GM12878 (cell line): Measurements from ENCODE around the gene PLEKHA6. TPM values are rescaled to one million over a fixed set of nuclear protein-coding genes. Genes with fewer than 3 reads are reported as not detected.

ENCODE experiments used
- ATAC-seq: fragments of 200-7000 bp; cut with Tn5 transposase; 3 replicates; pipeline ENCODE4 v1.9.1; 2020; ENCODE audit warnings: mild to moderate bottlenecking, moderate library complexity
- BruUV-seq: library from RNA; stranded (reverse); fragments of 400-500 nt; replicated peaks from 2 replicates; lab custom pipeline; 2021; lab: Mats Ljungman, UMichigan
- CTCF ChIA-PET: fragments of 300-600 bp; sonication (Branson Sonifier 250); formaldehyde crosslinking; extraction: SDS; loops from one replicate; lab custom pipeline; 2021; ENCODE audit warnings: inconsistent platforms; lab: Yijun Ruan, JAX
- POLR2A ChIA-PET: fragments of 350-600 bp; formaldehyde crosslinking; extraction: SDS; loops from one replicate; lab custom pipeline; 2021; ENCODE audit warnings: inconsistent platforms; lab: Charles Lee
- RAD21 ChIA-PET: fragments of 300-600 bp; sonication (Branson Sonifier 250); formaldehyde crosslinking; loops from one replicate; lab custom pipeline; 2023; ENCODE audit warnings: antibody characterized with exemption; ENCODE audit not compliant: unreplicated experiment; lab: Charles Lee
- SMC1A ChIA-PET: fragments of 300-600 bp; sonication (Branson Sonifier 250); formaldehyde crosslinking; loops from one replicate; lab custom pipeline; 2023; ENCODE audit not compliant: unreplicated experiment, uncharacterized antibody; lab: Charles Lee
- DNase-seq: peaks from one replicate; pipeline ENCODE4 v3.0.0-alpha.2; 2011; ENCODE audit warnings: low read depth, low spot score
- FAIRE-seq: peaks from 3 replicates; lab custom pipeline; 2011; peaks lifted over from hg19 to GRCh38; lab: Jason Lieb, UNC
- H2AFZ ChIP-seq: 2 replicates; pipeline ENCODE4 v1.6.0; 2011; ENCODE audit warnings: low read depth, low read length, control low read depth; ENCODE audit not compliant: control insufficient read depth
- H3K27ac ChIP-seq: 2 replicates; pipeline ENCODE4 v1.5.1; 2011; ENCODE audit warnings: control low read depth; ENCODE audit not compliant: control insufficient read depth, insufficient read depth
- H3K27me3 ChIP-seq, 2 experiments: replicated peaks in 1 of 2; 2 replicates each; pipeline versions ENCODE4 v1.6.0 to v1.6.1; 2011; ENCODE audit warnings: low read length in 1 of 2; ENCODE audit not compliant: control insufficient read depth in 2 of 2, insufficient read depth in 2 of 2
- H3K36me3 ChIP-seq, 2 experiments: 2 replicates each; pipeline ENCODE4 v1.5.1; 2011; ENCODE audit warnings: low read length in 1 of 2; ENCODE audit not compliant: control insufficient read depth in 2 of 2, insufficient read depth in 2 of 2
- H3K4me1 ChIP-seq: 2 replicates; pipeline ENCODE4 v1.6.1; 2011; ENCODE audit warnings: mild to moderate bottlenecking, low read length, moderate library complexity, mixed read lengths; ENCODE audit not compliant: control insufficient read depth, insufficient read depth
- H3K4me2 ChIP-seq: 2 replicates; pipeline ENCODE4 v1.6.0; 2011; ENCODE audit warnings: control low read depth; ENCODE audit not compliant: control insufficient read depth, insufficient read depth
- H3K4me3 ChIP-seq: fragments of 200-600 bp; sonication (generic); 2 replicates; pipeline ENCODE4 v1.5.1; 2016
- H3K79me2 ChIP-seq: 2 replicates; pipeline ENCODE4 v1.6.0; 2011; ENCODE audit warnings: low read length; ENCODE audit not compliant: control insufficient read depth, insufficient read depth
- H3K9ac ChIP-seq: 2 replicates; pipeline ENCODE4 v1.8.0; 2011; ENCODE audit warnings: low read length, control low read depth, mixed read lengths; ENCODE audit not compliant: control insufficient read depth, insufficient read depth
- H3K9me3 ChIP-seq: replicated peaks from 3 replicates; pipeline ENCODE4 v1.5.1; 2011; ENCODE audit warnings: mild to moderate bottlenecking, low read length; ENCODE audit not compliant: control insufficient read depth, insufficient read depth
- H4K20me1 ChIP-seq: 2 replicates; pipeline ENCODE4 v1.6.0; 2011; ENCODE audit not compliant: control insufficient read depth, insufficient read depth
- ASH2L ChIP-seq: fragments of 300-600, 200-600 bp; sonication (generic); IDR thresholded peaks from 2 replicates; pipeline ENCODE4 v1.6.1; 2017; ENCODE audit warnings: low read depth, mild to moderate bottlenecking, borderline replicate concordance
- EP300 ChIP-seq, 2 experiments: fragments of 150-350 bp in 1 of 2; IDR thresholded peaks; 2 replicates each; pipeline ENCODE4 v1.6.1; 2011 to 2012; ENCODE audit warnings: low read depth in 2 of 2, low read length in 2 of 2, borderline replicate concordance in 1 of 2, improper control_type of control experiment in 1 of 2, inconsistent platforms in 1 of 2; ENCODE audit not compliant: control insufficient read depth in 1 of 2
- HDAC6 ChIP-seq: fragments of 200-600 bp; sonication (generic); IDR thresholded peaks from one replicate; pipeline ENCODE4 v1.8.0; 2017; ENCODE audit warnings: antibody characterized with exemption; ENCODE audit not compliant: unreplicated experiment
- MEF2B ChIP-seq: fragments of 450-650 bp; IDR thresholded peaks from 2 replicates; pipeline ENCODE4 v1.6.1; 2018; ENCODE audit warnings: mild to moderate bottlenecking, moderate library complexity; ENCODE audit not compliant: partially characterized antibody, poor library complexity, severe bottlenecking
- NFYB ChIP-seq: IDR thresholded peaks from 2 replicates; pipeline ENCODE4 v1.6.1; 2011; ENCODE audit warnings: low read depth, mild to moderate bottlenecking, low read length, improper control_type of control experiment, moderate library complexity; ENCODE audit not compliant: insufficient read depth
- POLR2A ChIP-seq: IDR thresholded peaks from 2 replicates; pipeline ENCODE4 v1.6.1; 2011; ENCODE audit warnings: low read depth, mild to moderate bottlenecking, low read length
- SIN3A ChIP-seq: IDR thresholded peaks from 2 replicates; pipeline ENCODE4 v1.6.1; 2012; ENCODE audit warnings: low read depth, low read length, improper control_type of control experiment
- TCF12 ChIP-seq: IDR thresholded peaks from 2 replicates; pipeline ENCODE4 v1.6.1; 2011; ENCODE audit warnings: low read depth, mild to moderate bottlenecking, low read length
- ZBED1 ChIP-seq: IDR thresholded peaks from 2 replicates; pipeline ENCODE4 v1.6.1; 2016; ENCODE audit warnings: borderline replicate concordance
- ZNF384 ChIP-seq: IDR thresholded peaks from 2 replicates; pipeline ENCODE4 v1.6.1; 2012; ENCODE audit warnings: low read depth, mild to moderate bottlenecking, low read length, improper control_type of control experiment, borderline replicate concordance
- WGBS: methylation state at CpG from one replicate; pipeline ENCODE4 v1.1.6; 2016; ENCODE audit warnings: low lambda C conversion rate; ENCODE audit not compliant: insufficient replicate concordance, insufficient coverage; ENCODE audit errors: missing lambda C conversion rate; 5-methylcytosine and 5-hydroxymethylcytosine counted together
- in situ Hi-C: fragments of 300-500 bp; cut with MboI; formaldehyde crosslinking; loops from 9 replicates; pipeline ENCODE4 v1.14.3; 2018; ENCODE audit warnings: mixed read lengths
- intact Hi-C: fragments of 100-400 bp; cut with micrococcal nuclease; formaldehyde crosslinking; loops from one replicate; pipeline ENCODE4 v1.14.2; 2022; ENCODE audit not compliant: unreplicated experiment
- polyA plus RNA-seq, 11 experiments: library from polyadenylated mRNA; depleted of rRNA in 4 of 11; unstranded in 6 of 11; stranded (reverse) in 5 of 11; fragments of >200 nt; fragmentation: Nextera tagmentation in 4 of 11; fragmentation: Illumina TruSeq in 1 of 11; extraction: Ambion mirVana in 4 of 11; extraction: Trizol in 1 of 11; gene quantifications; 1 replicate in 1 of 11; 2 replicates in 10 of 11; pipeline versions ENCODE4 v1.2.1 to v1.2.3, GENCODE V29; 2011 to 2016; ENCODE audit warnings: inconsistent platforms in 2 of 11, missing spikeins in 2 of 11, low read depth in 1 of 11
- total RNA-seq, 4 experiments: library from RNA; depleted of rRNA in 3 of 4; stranded (reverse); fragments of >200 nt in 3 of 4; fragmentation: Illumina TruSeq in 1 of 4; extraction: Trizol in 1 of 4; gene quantifications; 2 replicates each; pipeline versions ENCODE4 v1.2.1 to v1.2.3, GENCODE V29; 2013 to 2021
- TF ChIP-seq, protein P1 (sequence below): fragments of 450-650 bp; IDR thresholded peaks from 2 replicates; pipeline ENCODE4 v1.6.1; 2018; ENCODE audit warnings: borderline replicate concordance, mild to moderate bottlenecking; ENCODE audit not compliant: partially characterized antibody

PLEKHA6 gene
- total and polyA plus RNA-seq, 10 of the 15 experiments (the other 5 are each of a cell fraction or from before 2014, with no cell fraction given) = 0.04 to 0.81 (median 0.19) TPM; not detected in 4

GRCh38 chr1:204345941-204346645 is 13.6 kb downstream of the PLEKHA6 start:
- POLR2A ChIA-PET = interaction anchor here (0.9 to 1.4 kb wide), 2 partner anchors 22 to 69 kb away, joined by 3 to 4 read pairs; no protein-coding TSS in a partner anchor
- no peaks in the 10 kb centered on the region for H3K9me3 ChIP-seq
- H3K9ac ChIP-seq = no peak overlapping the region
- TF ChIP-seq POLR2A = no peak
- no peak for TF ChIP-seq TCF12
- TF ChIP-seq HDAC6 = no peak
- no peak for TF ChIP-seq ZNF384
- TF ChIP-seq, protein P1, sequence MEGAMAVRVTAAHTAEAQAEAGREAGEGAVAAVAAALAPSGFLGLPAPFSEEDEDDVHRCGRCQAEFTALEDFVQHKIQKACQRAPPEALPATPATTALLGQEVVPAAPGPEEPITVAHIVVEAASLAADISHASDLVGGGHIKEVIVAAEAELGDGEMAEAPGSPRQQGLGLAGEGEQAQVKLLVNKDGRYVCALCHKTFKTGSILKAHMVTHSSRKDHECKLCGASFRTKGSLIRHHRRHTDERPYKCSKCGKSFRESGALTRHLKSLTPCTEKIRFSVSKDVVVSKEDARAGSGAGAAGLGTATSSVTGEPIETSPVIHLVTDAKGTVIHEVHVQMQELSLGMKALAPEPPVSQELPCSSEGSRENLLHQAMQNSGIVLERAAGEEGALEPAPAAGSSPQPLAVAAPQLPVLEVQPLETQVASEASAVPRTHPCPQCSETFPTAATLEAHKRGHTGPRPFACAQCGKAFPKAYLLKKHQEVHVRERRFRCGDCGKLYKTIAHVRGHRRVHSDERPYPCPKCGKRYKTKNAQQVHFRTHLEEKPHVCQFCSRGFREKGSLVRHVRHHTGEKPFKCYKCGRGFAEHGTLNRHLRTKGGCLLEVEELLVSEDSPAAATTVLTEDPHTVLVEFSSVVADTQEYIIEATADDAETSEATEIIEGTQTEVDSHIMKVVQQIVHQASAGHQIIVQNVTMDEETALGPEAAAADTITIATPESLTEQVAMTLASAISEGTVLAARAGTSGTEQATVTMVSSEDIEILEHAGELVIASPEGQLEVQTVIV = no peak
- TF ChIP-seq NFYB = no peak
- no peak for TF ChIP-seq EP300 (IDR thresholded peaks at IDR 0.05; ENCODE audit: borderline replicate concordance in 1 of 2, control insufficient read depth in 1 of 2, low read depth in 2 of 2, low read length in 2 of 2)
- no peak for TF ChIP-seq SIN3A
- TF ChIP-seq ASH2L = no peak
- TF ChIP-seq ZBED1 = no peak
- TF ChIP-seq MEF2B = no peak
- TF ChIP-seq, all 136 proteins: peak for 0
- no TSS peak for BruUV-seq
- DNase-seq (no peak), FAIRE-seq (no peak), ATAC-seq (no peak)
- ChIA-PET SMC1A (interaction anchor here (0.6 to 1.3 kb wide), 5 partner anchors 8 to 170 kb away, joined by 3 to 6 read pairs (median 4); partner anchors contain the start of gene GOLT1A), CTCF (interaction anchor here (0.8 to 2.2 kb wide), 9 partner anchors 8 to 139 kb away, joined by 3 to 15 read pairs (median 4); no protein-coding TSS in a partner anchor), RAD21 (interaction anchor here (0.7 to 1.2 kb wide), 7 partner anchors 12 to 132 kb away, joined by 3 to 5 read pairs (median 3); partner anchors contain the start of gene GOLT1A)
- in situ Hi-C loops (no loop called here), intact Hi-C loops (no loop called here)
- no peak overlapping the region for H2AFZ ChIP-seq
- WGBS = 0% methylated on average over 6 of the region's 6 CpGs
- H3K4me1 ChIP-seq = no peaks in the 10 kb centered on the region
- H3K27me3 ChIP-seq = peaks cover under 1 to 3% of the 10 kb centered on the region in 2 experiments; a peak in 3 of 4 replicates
- H3K79me2 ChIP-seq = no peaks in the 10 kb centered on the region
- H3K27ac ChIP-seq = no peak overlapping the region
- no peak overlapping the region for H3K4me2 ChIP-seq
- no peak overlapping the region for H3K4me3 ChIP-seq
- no peaks in the 10 kb centered on the region for H4K20me1 ChIP-seq
- H3K36me3 ChIP-seq = no peaks in the 10 kb centered on the region
